SK-N-MC (cell line): ENCODE results near the gene ELK3.
A peak's percentile ranks its signal among the peaks of the same experiment; 100 is the strongest.

ENCODE experiments used
- DNase-seq: peaks from one replicate; pipeline ENCODE4 v3.0.0-alpha.2; 2011; ENCODE audit warnings: low read depth, low spot score
- H3K27ac ChIP-seq: fragments of 200-600 bp; sonication (generic); 2 replicates; pipeline ENCODE4 v1.5.1; 2016; ENCODE audit warnings: mixed run types
- H3K36me3 ChIP-seq: fragments of 200-600 bp; sonication (generic); 2 replicates; pipeline ENCODE4 v1.6.1; 2017; ENCODE audit warnings: antibody characterized with exemption, low read length, mixed read lengths; ENCODE audit not compliant: insufficient read depth
- H3K4me3 ChIP-seq: fragments of 200-600 bp; sonication (generic); 2 replicates; pipeline ENCODE4 v1.5.1; 2016
- H3K9ac ChIP-seq: fragments of 200-600 bp; sonication (generic); 2 replicates; pipeline ENCODE4 v1.8.0; 2017; ENCODE audit warnings: mixed run types, mixed read lengths; ENCODE audit not compliant: insufficient read length
- H3K9me3 ChIP-seq: fragments of 200-600 bp; sonication (generic); 2 replicates; pipeline ENCODE4 v1.6.1; 2017; ENCODE audit warnings: low read depth, mild to moderate bottlenecking, antibody characterized with exemption, low read length, moderate library complexity, mixed read lengths
- EZH2 ChIP-seq: fragments of 200-600 bp; sonication (generic); IDR thresholded peaks from one replicate; pipeline ENCODE4 v1.6.1; 2017; ENCODE audit warnings: antibody characterized with exemption
- FOXP2 ChIP-seq: optimal IDR thresholded peaks from 2 replicates; pipeline ENCODE3; 2011; ENCODE audit warnings: mild to moderate bottlenecking, moderate library complexity; ENCODE audit not compliant: insufficient read depth; ENCODE audit errors: extremely low read length, control extremely low read depth
- POLR2AphosphoS5 ChIP-seq: IDR thresholded peaks from 2 replicates; pipeline ENCODE4 v1.6.1; 2012; ENCODE audit warnings: mild to moderate bottlenecking, low read depth, low read length, borderline replicate concordance

ELK3 gene

GRCh38 chr12:96271469-96272199 is 77.5 kb downstream of the ELK3 start:
- no peak overlapping the region for H3K4me3 ChIP-seq
- peaks cover 3% of the 10 kb centered on the region; the same call in 1 of the 2 replicates for H3K36me3 ChIP-seq
- TF ChIP-seq FOXP2 = no peak
- no peak for TF ChIP-seq POLR2AphosphoS5
- no peak for TF ChIP-seq EZH2
- no peak overlapping the region for H3K9ac ChIP-seq
- H3K27ac ChIP-seq = no peak overlapping the region
- no peaks in the 10 kb centered on the region for H3K9me3 ChIP-seq
- no peak for DNase-seq

DNA sequence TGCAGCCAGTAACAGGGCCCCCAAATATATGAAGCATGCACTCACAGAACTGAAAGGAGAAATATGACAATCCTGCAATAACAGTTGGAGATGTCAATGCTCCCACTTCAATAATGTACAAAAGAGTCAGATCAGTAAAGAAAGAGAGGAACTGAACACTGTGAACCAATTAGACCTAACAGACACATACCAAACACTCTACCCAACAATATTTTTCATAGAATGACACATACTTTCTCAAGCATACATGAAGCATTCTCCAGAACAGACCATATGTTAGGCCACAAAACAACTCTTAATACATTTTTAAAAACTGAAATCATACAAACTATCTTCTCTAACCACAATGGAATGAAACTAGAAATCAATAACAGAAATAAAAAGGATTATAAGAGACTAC is 80.2 kb downstream of the ELK3 start:
- H3K27ac ChIP-seq = no peak overlapping the region
- DNase-seq = no peak
- H3K36me3 ChIP-seq = peaks cover 3% of the 10 kb centered on the region; the same call in 1 of the 2 replicates
- TF ChIP-seq EZH2 = no peak
- TF ChIP-seq FOXP2 = no peak
- no peak for TF ChIP-seq POLR2AphosphoS5
- H3K4me3 ChIP-seq = no peak overlapping the region
- no peak overlapping the region for H3K9ac ChIP-seq
- H3K9me3 ChIP-seq = no peaks in the 10 kb centered on the region

DNA sequence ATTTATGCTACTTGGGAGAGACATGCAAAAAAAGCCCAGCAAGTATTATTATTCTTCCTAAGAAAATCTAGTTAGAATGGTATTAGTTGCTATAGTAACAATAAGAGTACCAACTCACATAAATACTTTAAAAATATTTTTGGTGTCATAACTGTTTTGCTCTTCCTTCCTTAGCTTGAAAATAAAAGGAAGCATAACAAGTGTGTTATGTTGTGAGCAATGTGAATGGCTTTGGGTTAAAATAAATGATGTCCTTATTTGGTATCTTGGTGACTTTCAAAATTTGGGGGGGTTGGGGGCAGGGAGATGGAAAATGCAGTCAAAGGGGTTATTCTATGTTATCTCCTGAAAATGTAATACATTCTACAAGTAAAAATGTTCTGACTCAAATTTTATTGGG is 91.0 kb downstream of the ELK3 start:
- no peak overlapping the region for H3K9ac ChIP-seq
- no peak for TF ChIP-seq FOXP2
- no peak for TF ChIP-seq EZH2
- no peak for TF ChIP-seq POLR2AphosphoS5
- no peaks in the 10 kb centered on the region for H3K9me3 ChIP-seq
- no peak overlapping the region for H3K27ac ChIP-seq
- H3K4me3 ChIP-seq = no peak overlapping the region
- DNase-seq = no peak
- H3K36me3 ChIP-seq = peaks cover 41% of the 10 kb centered on the region

DNA sequence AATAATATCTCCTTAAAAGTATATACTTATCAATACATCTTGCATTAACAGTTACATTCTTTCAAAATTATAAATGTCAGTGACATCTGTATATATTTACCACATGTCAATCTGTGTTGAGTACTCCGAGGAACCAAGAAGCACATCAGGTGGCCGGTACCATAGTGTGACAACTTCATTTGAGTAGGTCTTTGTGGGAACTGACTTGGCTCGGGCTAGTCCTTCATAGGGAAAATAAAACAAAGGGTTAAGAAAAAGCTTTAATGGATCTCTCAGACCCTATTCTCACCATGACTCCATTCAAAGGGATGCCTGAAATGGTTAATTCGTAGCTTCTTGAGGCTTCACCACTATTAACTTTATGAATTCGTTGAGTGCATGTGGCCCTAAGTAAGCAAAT is 94.9 kb downstream of the ELK3 start:
- Histone ChIP-seq H3K36me3 (peaks cover 27% of the 10 kb centered on the region), H3K4me3 (no peak overlapping the region), H3K9me3 (no peaks in the 10 kb centered on the region), H3K27ac (no peak overlapping the region), H3K9ac (no peak overlapping the region)
- TF ChIP-seq FOXP2 (no peak), POLR2AphosphoS5 (no peak)
- DNase-seq = no peak

DNA sequence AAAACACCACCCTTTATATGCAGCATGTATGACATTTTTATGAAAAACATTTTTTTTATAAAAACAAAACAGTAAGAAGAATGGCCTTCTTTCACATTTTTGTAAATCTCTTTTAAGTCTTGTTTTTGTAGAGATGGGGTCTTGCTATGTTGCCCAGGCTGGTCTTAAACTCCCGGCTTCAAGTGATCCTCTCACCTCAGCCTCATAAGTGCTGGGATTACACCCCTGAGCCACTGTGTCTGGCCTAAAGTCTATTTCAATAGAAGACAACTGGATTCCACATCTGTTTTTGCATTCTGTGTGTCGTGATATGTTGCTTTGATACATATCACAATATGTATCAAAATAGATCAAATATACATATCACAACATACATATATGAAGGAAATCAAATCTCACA is 98.9 kb downstream of the ELK3 start:
- TF ChIP-seq FOXP2 (no peak), POLR2AphosphoS5 (no peak)
- 0 out of 2 replicates have a peak, but pooled peaks cover 9% of the 10 kb centered on the region for H3K36me3 ChIP-seq
- no peak overlapping the region for H3K4me3 ChIP-seq
- DNase-seq = no peak
- no peak overlapping the region for H3K27ac ChIP-seq
- H3K9ac ChIP-seq = no peak overlapping the region
- H3K9me3 ChIP-seq = no peaks in the 10 kb centered on the region

DNA sequence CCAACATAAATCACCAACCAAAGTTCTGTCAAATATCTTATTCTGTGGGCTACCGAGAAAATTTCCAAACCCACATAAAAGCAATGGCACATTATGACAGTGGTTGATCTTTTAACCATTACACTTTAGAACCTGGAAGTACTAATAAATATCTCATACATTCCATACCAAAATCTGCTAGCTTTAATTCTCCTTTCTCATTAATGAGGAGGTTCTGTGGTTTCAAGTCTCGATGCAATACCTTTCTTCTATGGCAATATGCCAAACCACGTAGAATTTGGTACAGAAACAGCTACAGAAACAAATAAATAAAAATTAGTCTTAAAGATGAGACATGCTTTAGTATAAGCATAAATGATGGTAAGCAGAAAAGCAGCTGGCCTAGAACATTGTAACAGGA is 100.7 kb downstream of the ELK3 start:
- H3K9me3 ChIP-seq = no peaks in the 10 kb centered on the region
- no peak for TF ChIP-seq FOXP2
- no peak for TF ChIP-seq POLR2AphosphoS5
- no peak for TF ChIP-seq EZH2
- no peak overlapping the region for H3K9ac ChIP-seq
- 0 out of 2 replicates have a peak, but pooled peaks cover 5% of the 10 kb centered on the region for H3K36me3 ChIP-seq
- DNase-seq = peak; percentile 40
- H3K27ac ChIP-seq = no peak overlapping the region
- no peak overlapping the region for H3K4me3 ChIP-seq

GRCh38 chr12:96295532-96296160 is 101.5 kb downstream of the ELK3 start:
- Histone ChIP-seq H3K27ac (0 out of 2 replicates have a peak overlapping the region, but pooled peaks have one; percentile 0), H3K4me3 (no peak overlapping the region), H3K9ac (no peak overlapping the region), H3K36me3 (0 out of 2 replicates have a peak, but pooled peaks cover 7% of the 10 kb centered on the region), H3K9me3 (no peaks in the 10 kb centered on the region)
- no peak for DNase-seq
- TF ChIP-seq POLR2AphosphoS5 (no peak), FOXP2 (no peak), EZH2 (no peak)

GRCh38 chr12:96297504-96297903 is 103.3 kb downstream of the ELK3 start:
- Histone ChIP-seq H3K36me3 (0 out of 2 replicates have a peak, but pooled peaks cover 7% of the 10 kb centered on the region), H3K27ac (no peak overlapping the region), H3K4me3 (no peak overlapping the region), H3K9ac (no peak overlapping the region), H3K9me3 (no peaks in the 10 kb centered on the region)
- no peak for DNase-seq
- TF ChIP-seq POLR2AphosphoS5 (no peak), FOXP2 (no peak), EZH2 (no peak)
